ENCODE data around the gene MS4A8.

DNA sequence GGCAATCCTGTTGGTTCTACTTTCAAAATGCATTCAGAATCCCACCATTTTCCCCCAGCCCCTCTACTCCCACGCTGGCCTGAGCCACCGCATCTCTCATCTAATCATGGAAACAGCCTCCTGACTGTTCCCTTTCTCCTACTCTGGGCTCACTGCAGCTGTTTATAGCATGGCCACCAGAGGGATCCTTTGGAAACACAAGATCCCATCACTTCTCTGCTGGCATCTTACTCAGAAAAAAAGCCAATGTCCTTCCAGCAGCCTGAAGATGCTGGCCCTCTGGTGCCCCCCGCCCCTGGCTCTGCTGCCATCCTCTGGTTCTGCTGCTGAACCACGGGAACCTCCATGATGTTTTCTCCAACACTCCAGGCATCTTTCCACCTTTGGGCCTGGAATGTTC lies 11.1 kb downstream of the MS4A8 start:
- TF ChIP-seq, protein P1, sequence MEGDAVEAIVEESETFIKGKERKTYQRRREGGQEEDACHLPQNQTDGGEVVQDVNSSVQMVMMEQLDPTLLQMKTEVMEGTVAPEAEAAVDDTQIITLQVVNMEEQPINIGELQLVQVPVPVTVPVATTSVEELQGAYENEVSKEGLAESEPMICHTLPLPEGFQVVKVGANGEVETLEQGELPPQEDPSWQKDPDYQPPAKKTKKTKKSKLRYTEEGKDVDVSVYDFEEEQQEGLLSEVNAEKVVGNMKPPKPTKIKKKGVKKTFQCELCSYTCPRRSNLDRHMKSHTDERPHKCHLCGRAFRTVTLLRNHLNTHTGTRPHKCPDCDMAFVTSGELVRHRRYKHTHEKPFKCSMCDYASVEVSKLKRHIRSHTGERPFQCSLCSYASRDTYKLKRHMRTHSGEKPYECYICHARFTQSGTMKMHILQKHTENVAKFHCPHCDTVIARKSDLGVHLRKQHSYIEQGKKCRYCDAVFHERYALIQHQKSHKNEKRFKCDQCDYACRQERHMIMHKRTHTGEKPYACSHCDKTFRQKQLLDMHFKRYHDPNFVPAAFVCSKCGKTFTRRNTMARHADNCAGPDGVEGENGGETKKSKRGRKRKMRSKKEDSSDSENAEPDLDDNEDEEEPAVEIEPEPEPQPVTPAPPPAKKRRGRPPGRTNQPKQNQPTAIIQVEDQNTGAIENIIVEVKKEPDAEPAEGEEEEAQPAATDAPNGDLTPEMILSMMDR (IDR thresholded peaks at IDR 0.05) = no peak
- no peak for TF ChIP-seq POLR2A (IDR thresholded peaks at IDR 0.05)

Data from thyroid gland (tissue), 4 donors.